NT2/D1 (cell line): ENCODE data around the gene ZZZ3.

ENCODE experiments used
- SUZ12 ChIP-seq: IDR thresholded peaks from 2 replicates; pipeline ENCODE4 v1.6.1; 2011; ENCODE audit not compliant: insufficient read length, insufficient read depth; ENCODE audit errors: extremely low read depth
- ZNF274 ChIP-seq: IDR thresholded peaks from 2 replicates; pipeline ENCODE4 v1.6.1; 2011; ENCODE audit warnings: mild to moderate bottlenecking, low read depth, low read length

GRCh38 chr1:77659879-77660593 lies 22.4 kb downstream of the ZZZ3 start:
- TF ChIP-seq ZNF274 (no peak), SUZ12 (no peak)
